ENCODE results near the gene KCP.

KCP gene

GRCh38 chr7:128838981-128839731 is 71.4 kb downstream of the KCP start:
- TF ChIP-seq, protein P1, sequence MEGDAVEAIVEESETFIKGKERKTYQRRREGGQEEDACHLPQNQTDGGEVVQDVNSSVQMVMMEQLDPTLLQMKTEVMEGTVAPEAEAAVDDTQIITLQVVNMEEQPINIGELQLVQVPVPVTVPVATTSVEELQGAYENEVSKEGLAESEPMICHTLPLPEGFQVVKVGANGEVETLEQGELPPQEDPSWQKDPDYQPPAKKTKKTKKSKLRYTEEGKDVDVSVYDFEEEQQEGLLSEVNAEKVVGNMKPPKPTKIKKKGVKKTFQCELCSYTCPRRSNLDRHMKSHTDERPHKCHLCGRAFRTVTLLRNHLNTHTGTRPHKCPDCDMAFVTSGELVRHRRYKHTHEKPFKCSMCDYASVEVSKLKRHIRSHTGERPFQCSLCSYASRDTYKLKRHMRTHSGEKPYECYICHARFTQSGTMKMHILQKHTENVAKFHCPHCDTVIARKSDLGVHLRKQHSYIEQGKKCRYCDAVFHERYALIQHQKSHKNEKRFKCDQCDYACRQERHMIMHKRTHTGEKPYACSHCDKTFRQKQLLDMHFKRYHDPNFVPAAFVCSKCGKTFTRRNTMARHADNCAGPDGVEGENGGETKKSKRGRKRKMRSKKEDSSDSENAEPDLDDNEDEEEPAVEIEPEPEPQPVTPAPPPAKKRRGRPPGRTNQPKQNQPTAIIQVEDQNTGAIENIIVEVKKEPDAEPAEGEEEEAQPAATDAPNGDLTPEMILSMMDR (IDR thresholded peaks at IDR 0.05; ENCODE audit: low read depth, low read length), result no peak
- DNase-seq (ENCODE audit: extremely low read depth, low read depth), result no peak

DNA sequence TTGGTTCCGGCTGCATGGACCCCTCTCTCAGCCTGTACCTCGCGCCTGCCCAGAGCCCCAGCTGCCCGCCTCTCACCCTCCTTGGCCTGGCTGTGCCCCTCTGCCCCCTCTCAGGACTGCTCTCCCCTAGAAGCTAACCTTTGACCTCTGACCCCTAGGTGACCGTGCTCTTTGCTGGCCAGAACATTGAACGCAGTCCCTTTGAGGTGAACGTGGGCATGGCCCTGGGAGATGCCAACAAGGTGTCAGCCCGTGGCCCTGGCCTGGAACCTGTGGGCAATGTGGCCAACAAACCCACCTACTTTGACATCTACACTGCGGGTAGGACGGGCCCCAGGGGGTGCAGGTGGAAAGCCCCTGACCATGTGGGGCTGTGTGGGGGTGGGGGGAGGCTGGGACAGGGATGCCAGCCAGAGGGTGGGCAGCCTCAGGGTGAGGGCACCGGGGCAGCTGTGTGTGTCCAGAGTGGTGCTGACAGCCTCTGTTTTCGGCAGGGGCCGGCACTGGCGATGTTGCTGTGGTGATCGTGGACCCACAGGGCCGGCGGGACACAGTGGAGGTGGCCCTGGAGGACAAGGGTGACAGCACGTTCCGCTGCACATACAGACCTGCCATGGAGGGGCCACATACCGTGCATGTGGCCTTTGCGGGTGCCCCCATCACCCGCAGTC is 72.3 kb downstream of the KCP start:
- no peak for DNase-seq (ENCODE audit: extremely low read depth, low read depth)
- TF ChIP-seq, protein P1 (IDR thresholded peaks at IDR 0.05; ENCODE audit: low read depth, low read length), result no peak

DNA sequence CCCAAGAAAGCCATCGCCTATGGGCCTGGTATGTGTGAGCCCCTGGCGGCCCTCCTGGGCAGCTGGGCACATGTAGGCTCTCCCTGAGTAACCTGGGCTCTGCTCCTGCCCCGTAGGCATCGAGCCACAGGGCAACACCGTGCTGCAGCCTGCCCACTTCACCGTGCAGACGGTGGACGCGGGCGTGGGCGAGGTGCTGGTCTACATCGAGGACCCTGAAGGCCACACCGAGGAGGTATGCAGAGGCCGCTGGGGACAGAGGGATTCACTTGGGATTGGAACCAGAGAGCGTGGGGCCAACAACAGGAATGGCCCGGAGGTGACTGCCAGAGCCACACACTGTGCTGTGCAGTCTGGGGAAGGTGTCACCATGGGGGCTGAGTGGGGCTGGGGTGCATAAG is 73.0 kb downstream of the KCP start:
- TF ChIP-seq, protein P1 (IDR thresholded peaks at IDR 0.05; ENCODE audit: low read depth, low read length), result no peak
- DNase-seq (ENCODE audit: extremely low read depth, low read depth), result no peak

DNA sequence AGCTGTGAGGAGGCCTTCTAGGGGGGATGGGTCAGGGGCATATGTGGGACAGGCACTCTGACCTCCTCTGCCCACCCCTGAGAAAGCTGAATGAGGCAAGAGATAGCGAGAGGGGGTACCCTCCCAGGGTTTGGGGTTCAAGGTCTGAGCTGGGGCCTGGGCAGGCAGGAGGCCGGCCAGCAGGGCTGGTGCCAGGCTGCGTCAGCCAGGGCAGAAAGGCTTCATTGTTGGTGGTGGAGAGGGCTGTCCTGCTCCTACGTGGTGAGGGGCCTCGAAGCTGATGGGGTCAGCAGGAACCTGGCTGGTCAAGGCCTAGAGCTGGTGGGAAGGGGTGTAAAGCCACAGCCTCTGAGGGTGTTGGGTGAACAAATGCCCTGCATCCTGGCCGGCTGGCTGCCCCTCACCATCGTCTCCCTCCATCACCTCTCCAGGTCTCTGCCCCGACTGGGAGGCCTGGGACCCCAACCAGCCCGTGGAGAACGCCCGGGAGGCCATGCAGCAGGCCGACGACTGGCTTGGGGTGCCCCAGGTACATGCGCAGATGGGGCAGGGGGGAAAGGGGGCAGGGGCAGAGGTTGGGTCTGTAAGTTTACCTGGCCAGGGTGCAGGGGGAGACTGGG is 73.7 kb downstream of the KCP start:
- TF ChIP-seq, protein P1 (IDR thresholded peaks at IDR 0.05; ENCODE audit: low read depth, low read length), result no peak
- no peak for DNase-seq (ENCODE audit: extremely low read depth, low read depth)

DNA sequence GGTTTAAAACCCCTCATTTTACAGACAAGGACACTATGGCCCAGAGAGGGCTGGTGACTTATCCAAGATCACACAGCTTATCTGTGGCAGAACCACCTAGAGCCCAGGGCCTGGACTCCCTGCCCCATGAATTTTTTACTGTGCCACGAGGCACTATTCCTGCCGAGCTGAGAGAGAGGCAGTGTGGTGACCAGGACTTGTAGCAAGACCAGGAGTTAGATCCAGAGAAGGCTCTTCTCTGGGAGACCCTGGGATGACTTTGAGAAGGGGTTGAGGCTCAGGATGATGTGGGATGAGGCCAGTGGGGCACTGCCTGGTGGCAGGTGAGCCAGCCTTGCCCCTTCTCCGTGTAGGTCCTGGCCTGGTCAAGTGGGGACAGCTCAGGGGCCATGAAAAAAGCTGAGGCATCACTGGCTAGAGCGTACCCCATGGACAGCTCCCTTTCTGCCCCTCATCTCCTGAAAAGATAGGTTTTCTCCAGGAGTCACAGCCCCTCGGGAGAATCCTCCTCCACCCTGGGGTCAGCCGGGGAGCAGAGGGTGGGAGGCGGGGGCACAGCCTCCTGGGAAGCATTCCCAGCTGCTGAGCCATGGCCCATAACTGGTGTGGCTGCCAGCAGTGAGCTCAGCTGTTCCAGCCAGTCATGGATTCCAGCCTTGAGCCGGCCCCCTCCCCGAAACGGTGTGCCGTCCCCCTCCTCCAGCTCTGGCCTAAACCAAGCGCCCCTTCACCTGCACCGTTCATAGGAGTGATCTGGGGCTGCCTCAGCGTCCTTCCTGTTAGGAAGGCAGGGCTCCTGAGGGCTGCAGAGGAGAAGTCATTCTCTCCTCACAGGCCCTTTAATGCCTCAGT is 74.5 kb downstream of the KCP start:
- TF ChIP-seq, protein P1 (IDR thresholded peaks at IDR 0.05; ENCODE audit: low read depth, low read length), result no peak
- DNase-seq (ENCODE audit: extremely low read depth, low read depth), result no peak

GRCh38 chr7:128835231-128835751 is 75.2 kb downstream of the KCP start:
- TF ChIP-seq, protein P1 (IDR thresholded peaks at IDR 0.05; ENCODE audit: low read depth, low read length), result no peak
- no peak for DNase-seq (ENCODE audit: extremely low read depth, low read depth)
